ENCODE results near the gene FGF22.

- TF ChIP-seq EZH2 (IDR thresholded peaks at IDR 0.05; ENCODE audit: borderline replicate concordance, insufficient read depth, low read depth, low read length, poor library complexity, severe bottlenecking) (no peak), CTCF (IDR thresholded peaks at IDR 0.05) (no peak)
Measured at GRCh38 chr19:640161-640558, 481 bp downstream of the FGF22 start.

All from B cell (primary cell).